Right ventricle myocardium superior (tissue), 1 donor: ENCODE results near the gene HVCN1. TPM values are rescaled to one million over a fixed set of nuclear protein-coding genes. Genes with fewer than 3 reads are reported as not detected.

Experiments used
- total RNA-seq: library from RNA; stranded (reverse); fragmentation: NEBNext Ultra II Directional; extraction: Animal tissue kit (Norgen Biotek cat#: 25700); gene quantifications from one replicate; pipeline ENCODE4 v1.2.1, GENCODE V29; 2021
- donor health status: DM: no; HTN: yes; CAD: no; lungs with severe emphysema.

HVCN1 gene
- total RNA-seq, 1 donor from 2014 or later, result 11.9 TPM

Other genes starting within 250 kb of the HVCN1 start
- gene ARPC3, start 238.8 kb downstream of the HVCN1 start, total RNA-seq, result 90.1 TPM
- gene GPN3, start 220.9 kb downstream of the HVCN1 start, total RNA-seq, result 28.1 TPM
- 3.3 TPM for gene FAM216A, start 220.3 kb downstream of the HVCN1 start, total RNA-seq
- gene VPS29, start 187.0 kb downstream of the HVCN1 start, total RNA-seq, result 108 TPM
- gene RAD9B, start 186.8 kb downstream of the HVCN1 start, total RNA-seq, result 0.67 TPM
- gene PPTC7, start 105.8 kb downstream of the HVCN1 start, total RNA-seq, result 98.3 TPM
- 21.1 TPM for gene TCTN1, start 75.0 kb downstream of the HVCN1 start, total RNA-seq
- gene PPP1CC, start 53.8 kb upstream of the HVCN1 start, total RNA-seq, result 175 TPM
- gene CCDC63, start 157.9 kb upstream of the HVCN1 start, total RNA-seq, result not detected
- 13,587 TPM for gene MYL2, start 231.5 kb upstream of the HVCN1 start, total RNA-seq